Measurements from ENCODE around the gene TMEM82. TPM values are rescaled to one million over a fixed set of nuclear protein-coding genes. Genes with fewer than 3 reads are reported as not detected.

Gene TMEM82
- total RNA-seq, 2 experiments from 2014 or later, result not detected

DNA sequence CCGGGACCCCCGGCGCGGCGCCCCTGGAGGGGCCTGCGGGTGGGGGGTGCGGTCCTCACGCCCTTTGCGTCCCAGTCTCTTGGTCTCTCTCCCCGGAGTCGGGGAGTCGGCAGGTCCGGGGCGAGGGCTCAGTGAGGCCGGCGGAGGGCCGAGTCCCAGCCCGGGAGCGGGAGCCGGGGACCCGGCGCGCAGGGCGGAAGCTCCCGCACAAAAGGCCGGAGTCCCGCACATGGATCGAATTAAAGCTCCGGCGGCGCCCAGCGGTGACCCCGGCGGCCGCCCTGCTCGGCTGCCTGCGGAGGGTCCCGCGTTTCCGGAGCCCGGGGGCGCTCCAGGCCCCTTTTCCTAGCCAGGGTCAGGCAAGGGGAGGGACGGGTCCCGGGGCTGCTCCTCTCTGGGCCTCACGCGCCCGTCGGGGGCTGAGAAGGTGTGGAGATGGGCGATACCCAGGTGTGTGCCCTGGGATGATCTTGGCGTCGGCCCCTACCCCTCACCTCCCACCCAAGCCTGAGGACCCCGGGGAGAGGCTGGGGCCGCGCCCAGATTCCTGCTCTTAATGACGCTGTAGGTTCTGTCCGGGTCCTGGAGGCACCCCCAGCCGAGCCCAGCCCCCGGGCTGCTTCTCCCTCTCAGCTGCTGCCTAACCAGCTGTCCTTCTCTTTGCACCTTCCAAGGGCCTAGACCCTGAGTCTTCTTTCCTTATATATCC, 16.8 kb downstream of the TMEM82 start:
- TF ChIP-seq CTCF (conservative IDR thresholded peaks at IDR 0.05; ENCODE audit: low read length), result no peak
- Histone ChIP-seq H3K36me3 (ENCODE audit: insufficient read depth, low read length) (no peaks in the 10 kb centered on the region), H3K9me3 (ENCODE audit: low read length) (no peaks in the 10 kb centered on the region), H3K27ac (ENCODE audit: low read depth, low read length, poor library complexity, severe bottlenecking) (no peak overlapping the region), H3K4me1 (ENCODE audit: insufficient read depth, low read length, poor library complexity, severe bottlenecking) (no peaks in the 10 kb centered on the region), H3K4me2 (ENCODE audit: low read length) (no peak overlapping the region), H3K9me2 (ENCODE audit: insufficient read depth, low read length) (no peaks in the 10 kb centered on the region), H3K4me3 (ENCODE audit: low read depth, low read length, poor library complexity, severe bottlenecking) (no peak overlapping the region), H3K79me2 (ENCODE audit: insufficient read depth, low read depth, low read length) (no peaks in the 10 kb centered on the region), H2AFZ (ENCODE audit: low read length) (no peak overlapping the region), H4K20me1 (ENCODE audit: insufficient read depth, low read length) (no peaks in the 10 kb centered on the region)
- DNase-seq (ENCODE audit: low spot score), result no peak
- intact Hi-C loops (cut with micrococcal nuclease; ENCODE audit: unreplicated experiment), result no loop called here
- POLR2A ChIA-PET, result no interaction called here
- BruUV-seq (replicated peaks), result no TSS peak
- CTCF ChIA-PET (ENCODE audit: unreplicated experiment), result no interaction called here

GRCh38 chr1:15760520-15761211, 18.4 kb downstream of the TMEM82 start:
- TF ChIP-seq CTCF (conservative IDR thresholded peaks at IDR 0.05; ENCODE audit: low read length), result no peak
- no peak for TF ChIP-seq EZH2phosphoT487 (IDR thresholded peaks at IDR 0.05; ENCODE audit: borderline replicate concordance, low read depth, low read length)
- CTCF ChIA-PET (ENCODE audit: unreplicated experiment), result no interaction called here
- H3K79me2 ChIP-seq (ENCODE audit: insufficient read depth, low read depth, low read length), result no peaks in the 10 kb centered on the region
- H3K4me3 ChIP-seq (ENCODE audit: low read depth, low read length, poor library complexity, severe bottlenecking), result no peak overlapping the region
- H3K9me2 ChIP-seq (ENCODE audit: insufficient read depth, low read length), result no peaks in the 10 kb centered on the region
- H3K4me2 ChIP-seq (ENCODE audit: low read length), result no peak overlapping the region
- H3K9me3 ChIP-seq (ENCODE audit: low read length), result no peaks in the 10 kb centered on the region
- no peak overlapping the region for H3K27ac ChIP-seq (ENCODE audit: low read depth, low read length, poor library complexity, severe bottlenecking)
- intact Hi-C loops (cut with micrococcal nuclease; ENCODE audit: unreplicated experiment), result no loop called here
- no peak for DNase-seq (ENCODE audit: low spot score)
- POLR2A ChIA-PET, result interaction anchor here (0.6 kb wide), 1 partner anchor 354 kb away, joined by 3 read pairs; no protein-coding TSS in a partner anchor
- BruUV-seq (replicated peaks), result no TSS peak
- H2AFZ ChIP-seq (ENCODE audit: low read length), result no peak overlapping the region
- H3K36me3 ChIP-seq (ENCODE audit: insufficient read depth, low read length), result no peaks in the 10 kb centered on the region
- no peaks in the 10 kb centered on the region for H4K20me1 ChIP-seq (ENCODE audit: insufficient read depth, low read length)
- no peaks in the 10 kb centered on the region for H3K4me1 ChIP-seq (ENCODE audit: insufficient read depth, low read length, poor library complexity, severe bottlenecking)
